ENCODE measurements around the gene SLC24A3. TPM values are rescaled to one million over a fixed set of nuclear protein-coding genes. Genes with fewer than 3 reads are reported as not detected.

Gene SLC24A3
- total RNA-seq, 1 experiment from 2014 or later, result 0.14 TPM

- Mint-ChIP-seq H3K36me3 (ENCODE audit: insufficient read depth, unreplicated experiment) (no peaks in the 10 kb centered on the region), H3K27me3 (ENCODE audit: insufficient read depth, unreplicated experiment) (peaks cover 5% of the 10 kb centered on the region), H3K4me1 (ENCODE audit: low read depth, unreplicated experiment) (no peaks in the 10 kb centered on the region), H3K9me3 (ENCODE audit: unreplicated experiment) (no peaks in the 10 kb centered on the region), H3K27ac (ENCODE audit: unreplicated experiment) (no peak overlapping the region), H3K4me3 (ENCODE audit: unreplicated experiment) (no peak overlapping the region)
- no peak overlapping the region for H3K4me3 ChIP-seq (ENCODE audit: low read depth, low read length)
- BruUV-seq (replicated peaks), result no TSS peak
- no peak for TF ChIP-seq CTCF (IDR thresholded peaks at IDR 0.05; ENCODE audit: insufficient read depth in 1 of 2, low read depth in 1 of 2, low read length in 1 of 2, severe bottlenecking in 1 of 2, unreplicated experiment in 1 of 2)
- intact Hi-C loops (cut with micrococcal nuclease; ENCODE audit: unreplicated experiment), result loop anchor here (10.0 kb wide), 1 partner anchor 73 kb away; no protein-coding TSS in a partner anchor
- H3K4me1 ChIP-seq, result no peaks in the 10 kb centered on the region
- H3K9me3 ChIP-seq, result no peaks in the 10 kb centered on the region
- POLR2A ChIA-PET, result no interaction called here
- DNase-seq, result no peak
- no peaks in the 10 kb centered on the region for H3K36me3 ChIP-seq (ENCODE audit: control insufficient read depth, insufficient read depth, low read length)
- no peaks in the 10 kb centered on the region for H3K27me3 ChIP-seq (replicated peaks; ENCODE audit: control insufficient read depth, insufficient read depth, low read length)
- CTCF ChIA-PET, result no interaction called here
These were observed 238.9 kb downstream of the SLC24A3 start for GRCh38 chr20:19451231-19451922.

GRCh38 chr20:19451923-19452295 lies 239.5 kb downstream of the SLC24A3 start:
- POLR2A ChIA-PET, result no interaction called here
- no peaks in the 10 kb centered on the region for H3K9me3 Mint-ChIP-seq (ENCODE audit: unreplicated experiment)
- no peaks in the 10 kb centered on the region for H3K9me3 ChIP-seq
- H3K4me3 ChIP-seq (ENCODE audit: low read depth, low read length), result no peak overlapping the region
- H3K27me3 Mint-ChIP-seq (ENCODE audit: insufficient read depth, unreplicated experiment), result peaks cover 5% of the 10 kb centered on the region
- no TSS peak for BruUV-seq (replicated peaks)
- no peak for DNase-seq
- no peaks in the 10 kb centered on the region for H3K36me3 Mint-ChIP-seq (ENCODE audit: insufficient read depth, unreplicated experiment)
- no peak for TF ChIP-seq CTCF (IDR thresholded peaks at IDR 0.05; ENCODE audit: insufficient read depth in 1 of 2, low read depth in 1 of 2, low read length in 1 of 2, severe bottlenecking in 1 of 2, unreplicated experiment in 1 of 2)
- no peaks in the 10 kb centered on the region for H3K36me3 ChIP-seq (ENCODE audit: control insufficient read depth, insufficient read depth, low read length)
- no peaks in the 10 kb centered on the region for H3K4me1 Mint-ChIP-seq (ENCODE audit: low read depth, unreplicated experiment)
- H3K4me3 Mint-ChIP-seq (ENCODE audit: unreplicated experiment), result no peak overlapping the region
- CTCF ChIA-PET, result no interaction called here
- H3K27me3 ChIP-seq (replicated peaks; ENCODE audit: control insufficient read depth, insufficient read depth, low read length), result no peaks in the 10 kb centered on the region
- intact Hi-C loops (cut with micrococcal nuclease; ENCODE audit: unreplicated experiment), result loop anchor here (10.0 kb wide), 1 partner anchor 73 kb away; no protein-coding TSS in a partner anchor
- no peak overlapping the region for H3K27ac Mint-ChIP-seq (ENCODE audit: unreplicated experiment)
- H3K4me1 ChIP-seq, result no peaks in the 10 kb centered on the region

- Mint-ChIP-seq H3K9me3 (ENCODE audit: unreplicated experiment) (no peaks in the 10 kb centered on the region), H3K27ac (ENCODE audit: unreplicated experiment) (no peak overlapping the region), H3K4me1 (ENCODE audit: low read depth, unreplicated experiment) (no peaks in the 10 kb centered on the region), H3K27me3 (ENCODE audit: insufficient read depth, unreplicated experiment) (no peaks in the 10 kb centered on the region), H3K36me3 (ENCODE audit: insufficient read depth, unreplicated experiment) (no peaks in the 10 kb centered on the region), H3K4me3 (ENCODE audit: unreplicated experiment) (no peak overlapping the region)
- Histone ChIP-seq H3K27me3 (replicated peaks; ENCODE audit: control insufficient read depth, insufficient read depth, low read length) (no peaks in the 10 kb centered on the region), H3K36me3 (ENCODE audit: control insufficient read depth, insufficient read depth, low read length) (no peaks in the 10 kb centered on the region), H3K9me3 (no peaks in the 10 kb centered on the region), H3K4me1 (no peaks in the 10 kb centered on the region), H3K4me3 (ENCODE audit: low read depth, low read length) (no peak overlapping the region)
- intact Hi-C loops (cut with micrococcal nuclease; ENCODE audit: unreplicated experiment), result loop anchor here (10.0 kb wide), 1 partner anchor 71 kb away; no protein-coding TSS in a partner anchor
- DNase-seq, result no peak
- no TSS peak for BruUV-seq (replicated peaks)
- ChIA-PET CTCF (no interaction called here), POLR2A (no interaction called here)
- TF ChIP-seq CTCF (IDR thresholded peaks at IDR 0.05; ENCODE audit: insufficient read depth in 1 of 2, low read depth in 1 of 2, low read length in 1 of 2, severe bottlenecking in 1 of 2, unreplicated experiment in 1 of 2), result no peak
These were observed 241.0 kb downstream of the SLC24A3 start for GRCh38 chr20:19453410-19453809.
